ENCODE results near the gene FARP2.

- no peak for TF ChIP-seq ZNF146 (tag by site-specific recombination; IDR thresholded peaks at IDR 0.05)
- TF ChIP-seq, protein P1, sequence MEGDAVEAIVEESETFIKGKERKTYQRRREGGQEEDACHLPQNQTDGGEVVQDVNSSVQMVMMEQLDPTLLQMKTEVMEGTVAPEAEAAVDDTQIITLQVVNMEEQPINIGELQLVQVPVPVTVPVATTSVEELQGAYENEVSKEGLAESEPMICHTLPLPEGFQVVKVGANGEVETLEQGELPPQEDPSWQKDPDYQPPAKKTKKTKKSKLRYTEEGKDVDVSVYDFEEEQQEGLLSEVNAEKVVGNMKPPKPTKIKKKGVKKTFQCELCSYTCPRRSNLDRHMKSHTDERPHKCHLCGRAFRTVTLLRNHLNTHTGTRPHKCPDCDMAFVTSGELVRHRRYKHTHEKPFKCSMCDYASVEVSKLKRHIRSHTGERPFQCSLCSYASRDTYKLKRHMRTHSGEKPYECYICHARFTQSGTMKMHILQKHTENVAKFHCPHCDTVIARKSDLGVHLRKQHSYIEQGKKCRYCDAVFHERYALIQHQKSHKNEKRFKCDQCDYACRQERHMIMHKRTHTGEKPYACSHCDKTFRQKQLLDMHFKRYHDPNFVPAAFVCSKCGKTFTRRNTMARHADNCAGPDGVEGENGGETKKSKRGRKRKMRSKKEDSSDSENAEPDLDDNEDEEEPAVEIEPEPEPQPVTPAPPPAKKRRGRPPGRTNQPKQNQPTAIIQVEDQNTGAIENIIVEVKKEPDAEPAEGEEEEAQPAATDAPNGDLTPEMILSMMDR (tag by site-specific recombination; IDR thresholded peaks at IDR 0.05), result no peak
These were observed 66.3 kb downstream of the FARP2 start for GRCh38 chr2:241422350-241422749.

Data from HEK293 (cell line).